Measurements from ENCODE around the gene CASP10. TPM values are rescaled to one million over a fixed set of nuclear protein-coding genes. Genes with fewer than 3 reads are reported as not detected.

The CASP10 gene
- total RNA-seq, 2 experiments from 2014 or later: 26.6 to 37.4 TPM

GRCh38 chr2:201263779-201264178 is 80.8 kb downstream of the CASP10 start:
- peaks cover 56% of the 10 kb centered on the region for H3K36me3 Mint-ChIP-seq
- peak; percentile 45 for DNase-seq
- peak overlapping the region; percentile 76 for H3K27ac Mint-ChIP-seq
- peaks cover 69% of the 10 kb centered on the region for H3K4me1 Mint-ChIP-seq
- CTCF ChIA-PET: interaction anchor here (0.5 to 5.5 kb wide), 11 partner anchors 10 to 574 kb away, joined by 3 to 28 read pairs (median 4); partner anchors contain the start of gene CASP10
- H3K4me3 Mint-ChIP-seq: peak overlapping the region; percentile 58
- no peak for ATAC-seq
- no peaks in the 10 kb centered on the region for H3K27me3 Mint-ChIP-seq
- H3K9me3 Mint-ChIP-seq (ENCODE audit: low read depth): no peaks in the 10 kb centered on the region

DNA sequence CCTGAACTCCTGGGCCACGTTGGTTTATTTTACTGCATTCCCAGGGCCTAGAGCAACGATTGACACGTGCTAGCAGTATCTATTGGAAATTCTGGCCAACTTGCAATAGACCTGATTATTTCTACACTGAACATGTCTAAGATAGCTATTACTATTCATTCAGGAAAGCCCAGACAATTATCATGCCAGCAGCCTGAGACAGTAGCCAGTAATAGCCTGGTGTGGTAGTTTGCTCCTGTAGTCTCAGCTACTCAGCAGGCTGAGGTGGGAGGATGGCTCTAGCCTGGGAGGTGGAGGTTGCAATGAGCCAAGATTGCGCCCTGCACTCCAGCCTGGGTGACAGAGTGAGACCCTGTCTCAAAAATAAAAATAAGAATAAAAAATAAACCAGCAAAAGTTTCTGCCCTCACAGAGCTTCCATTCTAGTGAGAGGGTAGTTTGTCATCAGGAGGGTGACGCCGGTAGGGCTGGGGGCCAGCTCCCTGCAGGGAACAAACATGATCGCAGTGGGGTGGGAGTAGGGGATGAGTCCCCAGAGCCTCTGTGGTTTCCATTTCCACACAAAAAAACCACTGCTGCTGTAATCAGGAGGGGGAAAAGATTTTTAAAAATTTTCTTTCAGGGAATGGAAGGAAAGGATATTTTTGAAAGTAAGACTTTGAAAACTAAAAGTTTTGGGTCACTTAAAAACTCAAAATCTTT is 81.7 kb downstream of the CASP10 start:
- Mint-ChIP-seq H3K4me3 (peak overlapping the region; percentile 58), H3K27ac (peak overlapping the region; percentile 76)
- peak; percentile 30 for DNase-seq

GRCh38 chr2:201266629-201267028 is 83.7 kb downstream of the CASP10 start:
- peak overlapping the region; percentile 36 for H3K4me3 Mint-ChIP-seq
- no peaks in the 10 kb centered on the region for H3K9me3 Mint-ChIP-seq (ENCODE audit: low read depth)
- CTCF ChIA-PET: interaction anchor here (0.6 to 1.6 kb wide), 7 partner anchors 30 to 299 kb away, joined by 3 to 6 read pairs (median 3); no protein-coding TSS in a partner anchor
- peaks cover 68% of the 10 kb centered on the region for H3K36me3 Mint-ChIP-seq
- H3K27me3 Mint-ChIP-seq: no peaks in the 10 kb centered on the region
- ATAC-seq (no peak), DNase-seq (no peak)
- peak overlapping the region; percentile 52 for H3K27ac Mint-ChIP-seq
- H3K4me1 Mint-ChIP-seq: peaks cover 75% of the 10 kb centered on the region

More for the DNA sequence above, 81.7 kb downstream of the CASP10 start:
- CTCF ChIA-PET: interaction anchor here (1.0 to 3.0 kb wide), 8 partner anchors 11 to 132 kb away, joined by 3 to 13 read pairs (median 4); partner anchors contain the start of gene CASP10
- Mint-ChIP-seq H3K36me3 (peaks cover 62% of the 10 kb centered on the region), H3K4me1 (peaks cover 68% of the 10 kb centered on the region), H3K27me3 (no peaks in the 10 kb centered on the region), H3K9me3 (ENCODE audit: low read depth) (no peaks in the 10 kb centered on the region)
- no peak for ATAC-seq

DNA sequence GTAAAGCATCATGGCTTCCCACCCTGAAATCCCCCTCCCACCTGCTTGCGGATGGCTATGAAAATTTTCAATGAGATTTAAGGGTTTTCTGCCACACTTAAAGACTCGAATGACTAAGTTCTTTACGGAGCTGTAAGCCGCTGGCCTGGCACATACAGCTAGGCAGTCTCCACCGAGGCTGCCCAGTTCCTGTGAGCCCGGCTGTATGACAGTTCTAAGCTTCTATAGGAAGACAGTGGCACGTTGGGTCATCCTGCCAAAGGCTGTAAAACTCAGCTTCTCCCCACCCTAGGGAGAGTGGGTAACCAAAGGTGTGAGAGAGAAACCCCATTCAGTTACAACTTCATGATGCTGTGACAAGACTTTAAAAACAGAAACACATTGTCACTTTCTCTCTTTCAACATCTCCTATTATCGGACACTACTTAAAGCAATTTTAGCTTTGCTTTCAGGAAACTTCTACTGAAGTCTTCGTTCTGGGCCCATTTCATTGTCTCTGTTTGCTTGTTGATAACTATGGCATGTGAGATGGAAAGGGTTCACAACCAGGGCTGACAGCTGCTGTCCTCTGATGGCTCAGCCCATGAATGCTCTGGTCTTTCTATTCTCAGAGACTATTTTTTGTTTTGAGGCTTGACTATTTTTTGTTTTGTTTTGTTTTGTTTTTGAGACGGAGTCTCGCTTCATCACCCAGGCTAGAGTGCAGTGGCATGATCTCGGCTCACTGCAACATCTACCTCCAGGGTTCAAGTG is 84.5 kb downstream of the CASP10 start:
- Mint-ChIP-seq H3K4me3 (no peak overlapping the region), H3K27me3 (no peaks in the 10 kb centered on the region), H3K27ac (peak overlapping the region; percentile 42), H3K9me3 (ENCODE audit: low read depth) (no peaks in the 10 kb centered on the region), H3K36me3 (peaks cover 69% of the 10 kb centered on the region), H3K4me1 (peaks cover 79% of the 10 kb centered on the region)
- CTCF ChIA-PET: interaction anchor here (0.6 to 1.6 kb wide), 8 partner anchors 10 to 298 kb away, joined by 3 to 6 read pairs (median 3); no protein-coding TSS in a partner anchor
- ATAC-seq: peak; percentile 25
- no peak for DNase-seq

GRCh38 chr2:201269764-201270163 is 86.8 kb downstream of the CASP10 start:
- DNase-seq (no peak), ATAC-seq (no peak)
- Mint-ChIP-seq H3K9me3 (ENCODE audit: low read depth) (no peaks in the 10 kb centered on the region), H3K36me3 (peaks cover 77% of the 10 kb centered on the region), H3K27me3 (no peaks in the 10 kb centered on the region), H3K27ac (no peak overlapping the region), H3K4me1 (peaks cover 68% of the 10 kb centered on the region), H3K4me3 (no peak overlapping the region)
- CTCF ChIA-PET: interaction anchor here (1.4 to 2.3 kb wide), 2 partner anchors 9 to 94 kb away, joined by 4 to 12 read pairs; partner anchors contain the start of gene CASP8

DNA sequence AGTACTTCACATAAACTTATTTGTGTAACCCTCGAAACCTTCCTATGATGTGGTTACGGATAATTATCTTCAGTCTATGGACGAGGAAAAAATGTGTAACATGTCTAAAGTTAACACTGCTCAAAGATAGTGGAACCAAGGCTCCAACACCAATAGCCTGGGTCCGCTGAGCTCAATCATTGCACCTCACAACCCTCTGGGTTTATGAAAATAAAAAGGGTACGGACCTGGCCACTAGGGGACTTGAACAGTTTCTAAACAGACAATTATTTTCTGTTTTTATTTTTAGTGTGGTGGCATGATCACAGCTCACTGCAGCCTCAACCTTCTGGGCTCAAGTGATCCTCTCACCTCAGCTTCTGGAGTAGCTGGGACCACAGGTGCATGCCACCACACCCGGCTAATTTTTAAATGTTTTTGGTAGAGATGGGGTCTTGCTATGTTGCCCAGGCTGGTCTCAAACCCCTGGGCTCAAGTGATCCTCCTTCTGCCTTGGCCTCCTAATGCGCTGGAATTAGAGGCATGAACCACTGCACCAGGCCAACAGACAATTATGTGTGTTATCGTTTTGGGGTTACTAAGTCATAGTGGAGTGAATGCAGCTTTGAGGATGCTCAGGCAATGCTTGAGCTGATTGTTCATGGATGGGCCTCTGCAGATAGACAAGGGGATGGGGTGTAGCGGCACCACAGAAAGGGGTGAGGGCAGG is 87.5 kb downstream of the CASP10 start:
- Mint-ChIP-seq H3K36me3 (peaks cover 78% of the 10 kb centered on the region), H3K27ac (no peak overlapping the region)
- no peak for ATAC-seq

DNA sequence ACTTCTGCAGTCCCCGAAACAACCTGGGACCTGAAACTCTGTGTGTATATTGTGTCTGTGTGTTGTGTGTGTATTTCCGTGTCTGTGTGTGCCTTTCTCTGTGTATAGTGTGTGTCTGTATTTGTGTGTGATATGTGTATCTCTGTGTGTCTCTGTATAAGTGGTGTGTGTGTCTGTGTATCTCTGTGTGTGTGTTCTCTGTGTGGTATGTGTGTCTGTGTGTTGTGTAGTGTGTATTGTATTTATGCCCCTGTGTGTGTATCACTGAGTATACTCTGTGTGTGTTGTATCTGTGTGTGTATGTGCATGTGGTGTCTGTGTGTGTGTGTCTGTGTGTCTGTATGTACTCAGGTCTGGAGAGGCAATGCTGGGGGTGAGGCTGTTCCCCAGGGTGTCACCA is 89.0 kb downstream of the CASP10 start:
- H3K27me3 Mint-ChIP-seq: no peaks in the 10 kb centered on the region
- peak overlapping the region; percentile 20 for H3K27ac Mint-ChIP-seq
- DNase-seq (no peak), ATAC-seq (no peak)
- peak overlapping the region; percentile 0 for H3K4me3 Mint-ChIP-seq
- CTCF ChIA-PET: interaction anchor here (2.3 kb wide), 1 partner anchor 11 kb away, joined by 12 read pairs; the partner anchor contains the start of gene CASP8
- H3K36me3 Mint-ChIP-seq: peaks cover 78% of the 10 kb centered on the region
- H3K9me3 Mint-ChIP-seq (ENCODE audit: low read depth): no peaks in the 10 kb centered on the region
- H3K4me1 Mint-ChIP-seq: peaks cover 52% of the 10 kb centered on the region

More for the DNA sequence above, 87.5 kb downstream of the CASP10 start:
- DNase-seq: no peak
- H3K9me3 Mint-ChIP-seq (ENCODE audit: low read depth): no peaks in the 10 kb centered on the region
- peaks cover 65% of the 10 kb centered on the region for H3K4me1 Mint-ChIP-seq
- H3K27me3 Mint-ChIP-seq: no peaks in the 10 kb centered on the region
- H3K4me3 Mint-ChIP-seq: no peak overlapping the region
- CTCF ChIA-PET: interaction anchor here (1.4 to 2.3 kb wide), 2 partner anchors 9 to 93 kb away, joined by 4 to 12 read pairs; partner anchors contain the start of gene CASP8

DNA sequence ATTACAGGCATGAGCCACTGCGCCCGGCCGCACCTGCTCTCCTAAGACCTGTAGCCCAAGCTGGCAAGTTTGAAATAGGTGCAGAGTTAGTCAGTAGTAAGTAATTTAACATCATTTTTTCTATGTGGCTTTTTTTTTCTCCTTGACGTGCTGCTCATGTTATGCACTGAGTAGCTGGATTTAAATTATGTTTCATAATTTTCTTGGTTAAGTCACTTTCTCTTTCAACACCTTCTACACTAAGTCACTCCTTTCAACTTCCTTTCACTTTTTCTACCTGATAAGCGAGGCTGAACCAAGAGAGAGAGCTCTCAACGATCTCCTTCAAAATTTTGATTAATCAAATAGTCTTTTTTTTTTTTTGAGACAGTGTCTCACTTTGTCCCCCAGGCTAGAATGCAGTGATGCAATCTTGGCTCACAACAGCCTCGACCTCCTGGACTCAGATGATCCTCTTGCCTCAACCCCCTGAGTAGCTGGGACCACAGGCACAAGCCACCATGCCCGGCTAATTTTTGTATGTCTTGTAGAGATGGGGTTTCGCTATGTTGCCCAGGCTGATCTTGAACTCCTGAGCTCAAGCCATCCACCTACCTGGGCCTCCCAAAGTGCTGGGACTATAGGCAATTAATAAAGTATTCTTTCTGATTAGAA is 90.5 kb downstream of the CASP10 start:
- peaks cover 42% of the 10 kb centered on the region for H3K4me1 Mint-ChIP-seq
- ATAC-seq: no peak
- CTCF ChIA-PET: interaction anchor here (0.8 to 1.9 kb wide), 4 partner anchors 36 to 92 kb away, joined by 3 to 4 read pairs (median 3); no protein-coding TSS in a partner anchor

DNA sequence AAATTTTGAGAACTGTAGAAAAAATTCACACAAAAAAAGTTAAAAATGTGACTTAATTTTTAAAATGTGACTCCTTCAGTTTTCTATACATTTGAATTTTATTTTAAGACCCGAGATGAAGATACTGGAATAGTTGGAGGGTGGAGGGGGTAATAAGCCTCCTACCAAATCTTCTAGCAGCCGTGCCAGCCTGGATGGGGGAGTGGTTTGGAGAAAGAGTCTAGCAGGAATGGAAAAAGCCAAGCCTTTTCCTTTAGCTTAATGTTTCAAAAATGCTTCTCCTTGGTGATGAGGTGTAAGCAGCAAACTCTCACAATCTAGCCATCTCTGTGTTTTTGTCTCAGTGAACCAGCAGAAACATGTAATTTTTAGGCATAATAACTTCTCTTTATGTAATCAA is 92.1 kb downstream of the CASP10 start:
- H3K27ac Mint-ChIP-seq: peak overlapping the region; percentile 30
- CTCF ChIA-PET: interaction anchor here (1.1 to 1.2 kb wide), 2 partner anchors 12 to 36 kb away, joined by 3 read pairs; no protein-coding TSS in a partner anchor
- H3K27me3 Mint-ChIP-seq: no peaks in the 10 kb centered on the region

More for the DNA sequence above, 90.5 kb downstream of the CASP10 start:
- H3K27ac Mint-ChIP-seq: peak overlapping the region; percentile 70
- DNase-seq: no peak
- H3K4me3 Mint-ChIP-seq: no peak overlapping the region
- H3K36me3 Mint-ChIP-seq: peaks cover 81% of the 10 kb centered on the region
- no peaks in the 10 kb centered on the region for H3K9me3 Mint-ChIP-seq (ENCODE audit: low read depth)
- no peaks in the 10 kb centered on the region for H3K27me3 Mint-ChIP-seq

DNA sequence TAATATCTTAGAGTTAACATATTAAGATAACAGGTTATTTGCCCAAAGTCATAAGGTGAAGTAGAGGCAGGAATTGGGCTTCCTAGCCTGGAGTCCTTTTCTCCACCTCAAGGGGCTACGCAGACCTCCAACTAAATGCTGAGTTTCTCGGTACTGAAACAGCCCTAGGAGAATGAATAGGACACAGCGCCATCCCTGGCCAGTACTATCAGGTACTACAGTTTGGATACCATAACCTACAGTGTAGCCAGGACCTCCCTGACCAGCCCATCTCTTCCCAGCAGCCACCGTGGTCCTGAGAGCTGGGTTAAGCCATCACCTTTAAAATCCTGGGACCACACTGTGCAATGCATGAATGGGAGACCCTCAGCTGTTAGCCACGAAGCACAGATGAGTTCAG is 93.0 kb downstream of the CASP10 start:
- ATAC-seq: no peak
- Mint-ChIP-seq H3K4me3 (no peak overlapping the region), H3K4me1 (peaks cover 40% of the 10 kb centered on the region), H3K9me3 (ENCODE audit: low read depth) (peaks cover 5% of the 10 kb centered on the region), H3K36me3 (peaks cover 81% of the 10 kb centered on the region), H3K27ac (no peak overlapping the region), H3K27me3 (no peaks in the 10 kb centered on the region)
- DNase-seq: no peak
- CTCF ChIA-PET: no interaction called here

More for the DNA sequence above, 92.1 kb downstream of the CASP10 start:
- Mint-ChIP-seq H3K36me3 (peaks cover 80% of the 10 kb centered on the region), H3K4me3 (no peak overlapping the region), H3K4me1 (peaks cover 40% of the 10 kb centered on the region), H3K9me3 (ENCODE audit: low read depth) (peaks cover 2% of the 10 kb centered on the region)
- DNase-seq: no peak
- no peak for ATAC-seq

DNA sequence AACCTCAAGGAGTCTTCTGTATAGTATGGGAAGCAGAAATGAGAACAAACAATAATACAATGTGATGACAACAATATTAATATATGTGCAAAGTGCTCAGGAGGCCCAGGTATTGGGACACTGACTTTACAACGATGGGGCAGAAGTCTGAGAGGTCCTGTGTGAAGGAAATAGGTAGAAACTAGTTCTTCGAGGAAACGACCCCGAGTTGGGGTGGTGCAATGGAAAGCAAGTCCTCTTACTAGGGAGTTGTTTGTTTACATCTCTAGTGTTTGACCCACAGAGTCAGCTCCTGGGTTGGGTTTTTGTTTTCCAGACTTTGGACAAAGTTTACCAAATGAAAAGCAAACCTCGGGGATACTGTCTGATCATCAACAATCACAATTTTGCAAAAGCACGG is 93.6 kb downstream of the CASP10 start:
- Mint-ChIP-seq H3K4me1 (peaks cover 36% of the 10 kb centered on the region), H3K27me3 (no peaks in the 10 kb centered on the region), H3K4me3 (no peak overlapping the region), H3K36me3 (peaks cover 79% of the 10 kb centered on the region), H3K27ac (no peak overlapping the region), H3K9me3 (ENCODE audit: low read depth) (peaks cover 5% of the 10 kb centered on the region)
- CTCF ChIA-PET: interaction anchor here (1.2 to 1.4 kb wide), 3 partner anchors 9 to 94 kb away, joined by 3 to 5 read pairs (median 3); partner anchors contain the start of gene CASP10
- no peak for DNase-seq
- ATAC-seq: no peak
